ENCODE measurements around the gene BBS1.
A peak's percentile ranks its signal among the peaks of the same experiment; 100 is the strongest.
"Not testable (repeated sequence)": the region's sequence is repeated elsewhere in the genome, so short reads cannot be mapped to it uniquely, and the experiment has no call there.

BBS1 gene

GRCh38 chr11:66568124-66568916 is 57.9 kb downstream of the BBS1 start, which contains the start of gene CTSF:
Gene CTSF (minus strand): TSS chr11:66568606. CDS start chr11:66568486, 120 bp downstream.
- FAIRE-seq (peak; percentile 78), DNase-seq (ENCODE audit: insufficient read length) (peak; percentile 78)
- TF ChIP-seq TAF1 (IDR thresholded peaks at IDR 0.05; ENCODE audit: borderline replicate concordance, low read depth, low read length) (no peak), POLR2AphosphoS5 (IDR thresholded peaks at IDR 0.05; ENCODE audit: low read depth, low read length) (no peak), POLR2A (IDR thresholded peaks at IDR 0.05; ENCODE audit: low read depth, low read length) (no peak)

- TF ChIP-seq POLR2AphosphoS5 (IDR thresholded peaks at IDR 0.05; ENCODE audit: low read depth, low read length) (no peak), TAF1 (IDR thresholded peaks at IDR 0.05; ENCODE audit: borderline replicate concordance, low read depth, low read length) (no peak), POLR2A (IDR thresholded peaks at IDR 0.05; ENCODE audit: low read depth, low read length) (no peak)
- FAIRE-seq (no peak), DNase-seq (ENCODE audit: insufficient read length) (no peak)
Measured at GRCh38 chr11:66569076-66569475, 58.6 kb downstream of the BBS1 start.

GRCh38 chr11:66570079-66570849 is 59.8 kb downstream of the BBS1 start:
- DNase-seq (ENCODE audit: insufficient read length) (no peak), FAIRE-seq (no peak)
- TF ChIP-seq TAF1 (IDR thresholded peaks at IDR 0.05; ENCODE audit: borderline replicate concordance, low read depth, low read length), result no peak
- TF ChIP-seq POLR2AphosphoS5 (IDR thresholded peaks at IDR 0.05; ENCODE audit: low read depth, low read length), result no peak
- TF ChIP-seq POLR2A (IDR thresholded peaks at IDR 0.05; ENCODE audit: low read depth, low read length), result no peak

GRCh38 chr11:66570850-66571180 is 60.4 kb downstream of the BBS1 start:
- FAIRE-seq (no peak), DNase-seq (ENCODE audit: insufficient read length) (no peak)
- no peak for TF ChIP-seq POLR2AphosphoS5 (IDR thresholded peaks at IDR 0.05; ENCODE audit: low read depth, low read length)
- no peak for TF ChIP-seq TAF1 (IDR thresholded peaks at IDR 0.05; ENCODE audit: borderline replicate concordance, low read depth, low read length)
- no peak for TF ChIP-seq POLR2A (IDR thresholded peaks at IDR 0.05; ENCODE audit: low read depth, low read length)

- DNase-seq (ENCODE audit: insufficient read length) (peak; percentile 79), FAIRE-seq (peak; percentile 88)
- TF ChIP-seq TAF1 (IDR thresholded peaks at IDR 0.05; ENCODE audit: borderline replicate concordance, low read depth, low read length) (no peak), POLR2AphosphoS5 (IDR thresholded peaks at IDR 0.05; ENCODE audit: low read depth, low read length) (no peak), POLR2A (IDR thresholded peaks at IDR 0.05; ENCODE audit: low read depth, low read length) (no peak)
Measured at GRCh38 chr11:66579017-66579606, 68.7 kb downstream of the BBS1 start.

- DNase-seq (ENCODE audit: insufficient read length) (no peak), FAIRE-seq (no peak)
- TF ChIP-seq POLR2AphosphoS5 (IDR thresholded peaks at IDR 0.05; ENCODE audit: low read depth, low read length) (no peak), TAF1 (IDR thresholded peaks at IDR 0.05; ENCODE audit: borderline replicate concordance, low read depth, low read length) (no peak), POLR2A (IDR thresholded peaks at IDR 0.05; ENCODE audit: low read depth, low read length) (no peak)
Measured at GRCh38 chr11:66580803-66581202, 70.4 kb downstream of the BBS1 start.

- DNase-seq (ENCODE audit: insufficient read length) (no peak), FAIRE-seq (no peak)
- TF ChIP-seq POLR2AphosphoS5 (IDR thresholded peaks at IDR 0.05; ENCODE audit: low read depth, low read length), result no peak
- no peak for TF ChIP-seq TAF1 (IDR thresholded peaks at IDR 0.05; ENCODE audit: borderline replicate concordance, low read depth, low read length)
- TF ChIP-seq POLR2A (IDR thresholded peaks at IDR 0.05; ENCODE audit: low read depth, low read length), result no peak
Measured at GRCh38 chr11:66581261-66581660, 70.8 kb downstream of the BBS1 start.

- FAIRE-seq, result not testable (repeated sequence)
Measured at GRCh38 chr11:66582565-66583147, 72.2 kb downstream of the BBS1 start.

More at GRCh38 chr11:66582565-66583147, 72.2 kb downstream of the BBS1 start:
- DNase-seq (ENCODE audit: insufficient read length), result not testable (repeated sequence)

Data from GM12892 (cell line).